H1 (cell line): Measurements from ENCODE around the gene GUCA1A. TPM values are rescaled to one million over a fixed set of nuclear protein-coding genes. Genes with fewer than 3 reads are reported as not detected.

Experiments used
- CTCF ChIA-PET: fragments of 300-600 bp; sonication (Branson Sonifier 250); formaldehyde crosslinking; loops from one replicate; lab custom pipeline; 2021; ENCODE audit not compliant: partially characterized antibody; lab: Charles Lee
- POLR2A ChIA-PET: fragments of 300-600 bp; sonication (Branson Sonifier 250); formaldehyde crosslinking; loops from one replicate; lab custom pipeline; 2021; ENCODE audit warnings: inconsistent platforms; ENCODE audit not compliant: partially characterized antibody; lab: Charles Lee
- DNase-seq, 2 experiments: peaks; one replicate each; pipeline versions ENCODE4 v3.0.0 to v3.0.0-alpha.2; 2010 to 2022; ENCODE audit warnings: low spot score in 2 of 2, low read depth in 1 of 2, mixed read lengths in 1 of 2
- FAIRE-seq: peaks from 2 replicates; lab custom pipeline; 2011; peaks lifted over from hg19 to GRCh38; lab: Jason Lieb, UNC
- H2AFZ ChIP-seq: 2 replicates; pipeline ENCODE4 v1.8.1; 2012; ENCODE audit warnings: low read length, inconsistent platforms
- H2AK5ac ChIP-seq: 2 replicates; pipeline ENCODE4 v1.6.1; 2013; ENCODE audit warnings: low read depth, low read length
- H2BK120ac ChIP-seq: replicated peaks from 2 replicates; pipeline ENCODE3; 2013; ENCODE audit warnings: low read depth, low read length, inconsistent platforms
- H2BK12ac ChIP-seq: 2 replicates; pipeline ENCODE4 v1.6.1; 2013; ENCODE audit warnings: low read depth, low read length
- H2BK15ac ChIP-seq: 2 replicates; pipeline ENCODE4 v1.6.1; 2013; ENCODE audit warnings: low read length
- H2BK20ac ChIP-seq: 2 replicates; pipeline ENCODE4 v1.6.1; 2013; ENCODE audit warnings: low read length
- H2BK5ac ChIP-seq: 2 replicates; pipeline ENCODE4 v1.6.1; 2013; ENCODE audit warnings: low read depth, low read length
- H3K14ac ChIP-seq: 2 replicates; pipeline ENCODE4 v1.6.1; 2013; ENCODE audit warnings: inconsistent platforms; ENCODE audit not compliant: insufficient read length
- H3K18ac ChIP-seq: 2 replicates; pipeline ENCODE4 v1.6.1; 2013; ENCODE audit warnings: low read length; ENCODE audit errors: extremely low read depth
- H3K23ac ChIP-seq: 2 replicates; pipeline ENCODE4 v1.6.1; 2013; ENCODE audit warnings: inconsistent platforms; ENCODE audit not compliant: insufficient read length
- H3K23me2 ChIP-seq: 2 replicates; pipeline ENCODE4 v1.6.1; 2013; ENCODE audit warnings: low read depth, low read length
- H3K27ac ChIP-seq: 2 replicates; pipeline ENCODE4 v1.6.1; 2011; ENCODE audit warnings: low read depth, low read length, inconsistent platforms
- H3K27me3 ChIP-seq, 4 experiments: replicated peaks in 1 of 4; 1 replicate in 1 of 4; 2 replicates in 3 of 4; pipeline versions ENCODE4 v1.6.1 to v1.8.1; 2011 to 2013; ENCODE audit warnings: low read length in 3 of 4, mild to moderate bottlenecking in 3 of 4, inconsistent platforms in 2 of 4, mixed read lengths in 2 of 4, moderate library complexity in 1 of 4; ENCODE audit not compliant: control insufficient read depth in 3 of 4, insufficient read depth in 3 of 4; ENCODE audit errors: extremely low read depth in 1 of 4
- H3K36me3 ChIP-seq, 4 experiments: 2 replicates each; pipeline versions ENCODE4 v1.6.1 to v1.8.1; 2011 to 2013; ENCODE audit warnings: mild to moderate bottlenecking in 4 of 4, low read length in 3 of 4, moderate library complexity in 2 of 4, control low read depth in 1 of 4, inconsistent platforms in 1 of 4; ENCODE audit not compliant: insufficient read depth in 4 of 4, control insufficient read depth in 2 of 4
- H3K4ac ChIP-seq: replicated peaks from 2 replicates; pipeline ENCODE3; 2013; ENCODE audit warnings: low read length, low read depth, mixed read lengths, inconsistent platforms; ENCODE audit not compliant: insufficient read length
- H3K4me1 ChIP-seq, 4 experiments: replicated peaks in 1 of 4; 1 replicate in 1 of 4; 2 replicates in 3 of 4; pipeline versions ENCODE4 v1.6.1 to v1.8.1; 2011 to 2013; ENCODE audit warnings: low read length in 3 of 4, inconsistent platforms in 2 of 4, mixed read lengths in 1 of 4; ENCODE audit not compliant: insufficient read depth in 4 of 4, control insufficient read depth in 3 of 4
- H3K4me2 ChIP-seq, 2 experiments: 2 replicates each; pipeline versions ENCODE4 v1.6.1 to v1.8.1; 2011 to 2013; ENCODE audit warnings: low read depth in 2 of 2, low read length in 2 of 2, control low read depth in 1 of 2, inconsistent platforms in 1 of 2, mild to moderate bottlenecking in 1 of 2; ENCODE audit not compliant: insufficient read depth in 1 of 2
- H3K4me3 ChIP-seq, 4 experiments: fragments of 200-600, 300-600 bp in 1 of 4; sonication (generic), shearing (Covaris generic), sonication (Bioruptor Twin) in 1 of 4; 2 replicates each; pipeline versions ENCODE4 v1.5.1 to v1.8.1; 2011 to 2016; ENCODE audit warnings: low read length in 4 of 4, low read depth in 3 of 4, control low read depth in 2 of 4, inconsistent platforms in 2 of 4, mild to moderate bottlenecking in 2 of 4, mixed read lengths in 1 of 4, moderate library complexity in 1 of 4; ENCODE audit not compliant: insufficient read depth in 2 of 4; ENCODE audit errors: extremely low read depth in 1 of 4
- H3K56ac ChIP-seq: replicated peaks from 2 replicates; pipeline ENCODE3; 2013; ENCODE audit warnings: low read depth, mild to moderate bottlenecking, mixed read lengths, low read length, inconsistent platforms; ENCODE audit not compliant: insufficient read length
- H3K79me1 ChIP-seq: 2 replicates; pipeline ENCODE4 v1.6.1; 2013; ENCODE audit warnings: low read depth, low read length, control low read depth
- H3K79me2 ChIP-seq, 2 experiments: 2 replicates each; pipeline versions ENCODE4 v1.6.1 to v1.8.1; 2012 to 2013; ENCODE audit warnings: low read length in 2 of 2, mild to moderate bottlenecking in 2 of 2, inconsistent platforms in 1 of 2; ENCODE audit not compliant: insufficient read depth in 2 of 2, control insufficient read depth in 1 of 2
- H3K9ac ChIP-seq, 4 experiments: replicated peaks in 1 of 4; 1 replicate in 1 of 4; 2 replicates in 3 of 4; pipeline versions ENCODE4 v1.6.1 to v1.8.1; 2011 to 2013; ENCODE audit warnings: low read depth in 3 of 4, low read length in 3 of 4, control low read depth in 2 of 4, mild to moderate bottlenecking in 2 of 4, moderate library complexity in 2 of 4, inconsistent platforms in 1 of 4; ENCODE audit errors: extremely low read depth in 1 of 4
- H3K9me3 ChIP-seq, 2 experiments: 2 replicates each; pipeline versions ENCODE4 v1.6.1 to v1.8.1; 2012 to 2013; ENCODE audit warnings: mild to moderate bottlenecking in 2 of 2, moderate library complexity in 2 of 2, control low read depth in 1 of 2, inconsistent platforms in 1 of 2, low read depth in 1 of 2, low read length in 1 of 2, mixed read lengths in 1 of 2; ENCODE audit not compliant: insufficient read depth in 2 of 2
- H4K20me1 ChIP-seq, 2 experiments: replicated peaks in 1 of 2; 2 replicates each; pipeline versions ENCODE3 to v1.8.1; 2011 to 2013; ENCODE audit warnings: inconsistent platforms in 2 of 2, low read length in 2 of 2, mild to moderate bottlenecking in 1 of 2; ENCODE audit not compliant: insufficient read depth in 2 of 2, control insufficient read depth in 1 of 2
- H4K5ac ChIP-seq: 2 replicates; pipeline ENCODE4 v1.6.1; 2013; ENCODE audit warnings: low read length, low read depth, mixed read lengths, inconsistent platforms; ENCODE audit not compliant: insufficient read length
- H4K8ac ChIP-seq: 2 replicates; pipeline ENCODE4 v1.8.0; 2013; ENCODE audit warnings: mild to moderate bottlenecking, moderate library complexity, low read length, inconsistent platforms; ENCODE audit not compliant: insufficient read depth; ENCODE audit errors: extremely low read depth
- H4K91ac ChIP-seq: replicated peaks from 2 replicates; pipeline ENCODE3; 2013; ENCODE audit warnings: low read length, mixed read lengths, inconsistent platforms; ENCODE audit not compliant: insufficient read length
- ASH2L ChIP-seq: fragments of 200-600, 300-600 bp; sonication (generic); IDR thresholded peaks from one replicate; pipeline ENCODE4 v1.7.1; 2017; ENCODE audit warnings: low read length
- EGR1 ChIP-seq: IDR thresholded peaks from 2 replicates; pipeline ENCODE4 v1.6.1; 2011; ENCODE audit warnings: low read depth, low read length, borderline replicate concordance
- POLR2A ChIP-seq, 2 experiments: IDR thresholded peaks; 1 replicate in 1 of 2; 2 replicates in 1 of 2; pipeline ENCODE4 v1.6.1; 2011; ENCODE audit warnings: low read depth in 2 of 2, low read length in 2 of 2, mild to moderate bottlenecking in 2 of 2; ENCODE audit errors: control extremely low read depth in 1 of 2
- POU5F1 ChIP-seq: IDR thresholded peaks from 2 replicates; pipeline ENCODE4 v1.6.1; 2011; ENCODE audit warnings: low read depth, mild to moderate bottlenecking, low read length, moderate library complexity
- RAD21 ChIP-seq, 2 experiments: IDR thresholded peaks in 1 of 2; conservative IDR thresholded peaks in 1 of 2; 2 replicates each; pipeline ENCODE4 v1.6.1; 2011; ENCODE audit warnings: low read depth in 2 of 2, low read length in 2 of 2, improper control_type of control experiment in 1 of 2, inconsistent platforms in 1 of 2, mild to moderate bottlenecking in 1 of 2, moderate library complexity in 1 of 2
- SAP30 ChIP-seq: fragments of 300-600 bp; sonication (generic); IDR thresholded peaks from 2 replicates; pipeline ENCODE4 v1.7.1; 2012; ENCODE audit warnings: low read length, moderate library complexity, mild to moderate bottlenecking, inconsistent platforms; ENCODE audit not compliant: insufficient read depth, insufficient replicate concordance
- SIN3A ChIP-seq, 2 experiments: IDR thresholded peaks in 1 of 2; conservative IDR thresholded peaks in 1 of 2; 2 replicates each; pipeline ENCODE4 v1.6.1; 2011 to 2012; ENCODE audit warnings: low read length in 2 of 2, improper control_type of control experiment in 1 of 2, low read depth in 1 of 2, mild to moderate bottlenecking in 1 of 2
- SP2 ChIP-seq: IDR thresholded peaks from 2 replicates; pipeline ENCODE4 v1.6.1; 2012; ENCODE audit warnings: mild to moderate bottlenecking, low read length, inconsistent platforms
- SRF ChIP-seq: IDR thresholded peaks from 2 replicates; pipeline ENCODE4 v1.6.1; 2011; ENCODE audit warnings: mild to moderate bottlenecking, low read depth, low read length, moderate library complexity
- TAF7 ChIP-seq: optimal IDR thresholded peaks from 2 replicates; pipeline ENCODE3; 2011; ENCODE audit warnings: low read depth, mild to moderate bottlenecking, inconsistent platforms, low read length, moderate library complexity, borderline replicate concordance
- WGBS, 2 experiments: shearing (Covaris generic) in 1 of 2; methylation state at CpG; one replicate each; pipeline versions ENCODE4 v1.1.6 to v1.1.7; 2013 to 2015; ENCODE audit warnings: low lambda C conversion rate in 2 of 2, mixed read lengths in 2 of 2, inconsistent platforms in 1 of 2, low coverage in 1 of 2, missing lambda C conversion rate in 1 of 2; ENCODE audit not compliant: insufficient replicate concordance in 2 of 2, insufficient coverage in 1 of 2, insufficient read length in 1 of 2; ENCODE audit errors: extremely low coverage in 1 of 2, missing lambda C conversion rate in 1 of 2; 5-methylcytosine and 5-hydroxymethylcytosine counted together
- polyA plus RNA-seq, 7 experiments: library from polyadenylated mRNA; depleted of rRNA in 3 of 7; stranded (reverse) in 5 of 7; unstranded in 2 of 7; fragments of >200 nt in 5 of 7; fragments of 200-250 nt in 2 of 7; gene quantifications; 1 replicate in 5 of 7; 2 replicates in 1 of 7; 4 replicates in 1 of 7; pipeline versions ENCODE4 v1.2.1 to v1.2.3, GENCODE V29; 2011 to 2013; ENCODE audit warnings: missing spikeins in 2 of 7, mixed read lengths in 2 of 7
- total RNA-seq: library from RNA; stranded (reverse); fragmentation: NEBNext Ultra II Directional; extraction: Animal tissue kit (Norgen Biotek cat#: 25700); gene quantifications from 2 replicates; pipeline ENCODE4 v1.2.1, GENCODE V29; 2021
- TF ChIP-seq, protein P1 (sequence below): IDR thresholded peaks from 2 replicates; pipeline ENCODE4 v1.6.1; 2011; ENCODE audit warnings: low read depth, mild to moderate bottlenecking, low read length; ENCODE audit not compliant: insufficient read depth

Gene GUCA1A
- total and polyA plus RNA-seq, 2 of the 8 experiments (the other 6 are each of a cell fraction or from before 2014, with no cell fraction given), result 4.6 to 24.6 TPM

DNA sequence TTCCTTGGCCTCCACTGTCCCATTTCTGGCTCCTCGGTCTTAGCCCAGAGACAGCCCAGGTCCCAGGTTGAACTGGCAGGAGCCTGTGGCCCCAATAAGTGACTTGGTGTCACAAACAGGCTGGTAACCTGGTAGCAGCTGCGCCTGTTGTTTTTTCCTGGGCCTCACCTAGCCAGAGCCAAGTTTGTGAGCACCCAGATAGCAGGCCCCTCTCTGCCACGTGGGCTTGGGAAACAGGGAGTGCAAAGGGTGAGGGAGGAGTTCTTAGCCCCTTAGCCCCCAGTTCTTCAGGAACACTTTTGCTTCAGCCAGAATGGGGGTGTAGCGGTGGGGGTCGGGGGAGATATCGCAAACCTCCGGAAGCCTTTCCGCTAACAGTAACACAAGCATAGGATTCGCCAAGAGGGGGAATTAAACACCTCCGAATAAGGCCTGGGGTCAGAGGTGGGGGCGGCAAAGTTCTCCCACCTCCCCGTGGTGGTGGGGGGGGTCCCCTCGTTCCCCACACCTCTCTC lies 31.5 kb upstream of the GUCA1A start:
- Histone ChIP-seq H2BK5ac (peak overlapping the region; percentile 91; the same call in 1 of the 2 replicates), H3K4me3 (peak overlapping the region; percentile 78 to 94 (median 90)), H3K9ac (peak overlapping the region; percentile 64 to 82 (median 78); a peak in 6 of 7 replicates), H3K79me2 (peaks cover 12 to 37% of the 10 kb centered on the region in 2 experiments), H2BK20ac (no peak overlapping the region), H3K23ac (no peak overlapping the region), H2BK15ac (0 out of 2 replicates have a peak overlapping the region, but pooled peaks have one; percentile 10), H4K8ac (peak overlapping the region; percentile 41; the same call in 1 of the 2 replicates), H3K4ac (peak overlapping the region; percentile 57), H3K4me2 (peak overlapping the region; percentile 83 to 84), H2AFZ (no peak overlapping the region), H3K18ac (peak overlapping the region; percentile 100), H3K56ac (peak overlapping the region; percentile 21), H3K23me2 (peaks cover 10% of the 10 kb centered on the region), H2BK120ac (peak overlapping the region; percentile 75), H2AK5ac (no peak overlapping the region), H3K9me3 (no peaks in the 10 kb centered on the region), H4K20me1 (peaks cover 15 to 17% of the 10 kb centered on the region in 2 experiments), H3K27me3 (no peaks in the 10 kb centered on the region), H3K36me3 (no peaks in the 10 kb centered on the region), H3K4me1 (peaks cover 21 to 39% (median 35%) of the 10 kb centered on the region in 4 experiments), H3K27ac (no peak overlapping the region), H3K79me1 (peaks cover 5% of the 10 kb centered on the region; the same call in 1 of the 2 replicates), H2BK12ac (peak overlapping the region; percentile 62; the same call in 1 of the 2 replicates), H3K14ac (no peak overlapping the region), H4K91ac (peak overlapping the region; percentile 17), H4K5ac (no peak overlapping the region)
- ChIA-PET POLR2A (interaction anchor here (0.7 to 9.7 kb wide), 10 partner anchors 9 to 44 kb away, joined by 3 to 109 read pairs (median 8); no protein-coding TSS in a partner anchor), CTCF (interaction anchor here (0.6 to 12.4 kb wide), 2 partner anchors 24 to 89 kb away, joined by 3 to 123 read pairs; no protein-coding TSS in a partner anchor)
- no peak for DNase-seq
- no peak for FAIRE-seq
- 4% methylated on average over 13 of the region's 13 CpGs; no CpG with 5 or more reads in 1 of the 2 experiments for WGBS, 2 experiments
- TF ChIP-seq SIN3A (conservative IDR thresholded peaks at IDR 0.05 in 1 of 2, IDR thresholded peaks at IDR 0.05 in 1 of 2; ENCODE audit: low read depth in 1 of 2, low read length in 2 of 2), result 0 out of 4 replicates have a peak, but pooled peaks of 1 of the 2 experiments have one; percentile 55
- TF ChIP-seq, protein P1, sequence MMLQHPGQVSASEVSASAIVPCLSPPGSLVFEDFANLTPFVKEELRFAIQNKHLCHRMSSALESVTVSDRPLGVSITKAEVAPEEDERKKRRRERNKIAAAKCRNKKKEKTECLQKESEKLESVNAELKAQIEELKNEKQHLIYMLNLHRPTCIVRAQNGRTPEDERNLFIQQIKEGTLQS, result no peak
- peak; percentile 41 for TF ChIP-seq SAP30
- TF ChIP-seq POLR2A (IDR thresholded peaks at IDR 0.05; ENCODE audit: control extremely low read depth in 1 of 2, low read depth in 2 of 2, low read length in 2 of 2), result no peak
- no peak for TF ChIP-seq POU5F1
- TF ChIP-seq EGR1, result no peak
- TF ChIP-seq ASH2L, result no peak
- no peak for TF ChIP-seq SP2
- TF ChIP-seq RAD21 (IDR thresholded peaks at IDR 0.05 in 1 of 2, conservative IDR thresholded peaks at IDR 0.05 in 1 of 2; ENCODE audit: low read depth in 2 of 2, low read length in 2 of 2), result no peak
- no peak for TF ChIP-seq TAF7
- TF ChIP-seq SRF, result no peak
